ENCODE data around the gene HSD11B1.

GRCh38 chr1:209710093-209710492, 5.4 kb downstream of the HSD11B1 start:
- TF ChIP-seq SIN3A (IDR thresholded peaks at IDR 0.05; ENCODE audit: borderline replicate concordance, insufficient read depth, low read length) (no peak), REST (IDR thresholded peaks at IDR 0.05; ENCODE audit: insufficient read depth in 1 of 2, low read depth in 2 of 2, low read length in 2 of 2) (no peak), POLR2AphosphoS5 (IDR thresholded peaks at IDR 0.05; ENCODE audit: low read depth, low read length) (no peak), TAF1 (IDR thresholded peaks at IDR 0.05; ENCODE audit: borderline replicate concordance, insufficient read depth, low read length) (no peak), FOXP2 (optimal IDR thresholded peaks at IDR 0.05; ENCODE audit: borderline replicate concordance, extremely low read depth, extremely low read length, insufficient read depth) (no peak)
